Measurements from ENCODE around the gene RNF167. TPM values are rescaled to one million over a fixed set of nuclear protein-coding genes. Genes with fewer than 3 reads are reported as not detected.

Gene RNF167
- total and polyA plus RNA-seq, 4 donors = 15.9 to 72.6 (median 24.4) TPM

- peak overlapping the region; percentile 95 to 96 for H3K27ac ChIP-seq (ENCODE audit: low read depth in 1 of 2, low read length in 2 of 2)
- H3K4me3 ChIP-seq (ENCODE audit: low read depth in 1 of 3, low read length in 3 of 3) = peak overlapping the region; percentile 71 to 96 (median 91)
- peaks cover 8 to 60% (median 46%) of the 10 kb centered on the region in 4 donors for H3K4me1 ChIP-seq (ENCODE audit: control insufficient read depth in 4 of 4, insufficient read depth in 4 of 4, low read length in 3 of 4)
- no peaks in the 10 kb centered on the region for H3K9me3 ChIP-seq (ENCODE audit: control insufficient read depth in 4 of 4, low read length in 3 of 4)
- no peak for TF ChIP-seq RXRA (IDR thresholded peaks at IDR 0.05)
- no peak for DNase-seq (ENCODE audit: low spot score)
- 1% methylated on average over 7 of the region's 7 CpGs for WGBS
- peak overlapping the region; percentile 61 to 85 for H3K9ac ChIP-seq (ENCODE audit: low read depth in 1 of 2, low read length in 2 of 2)
- peaks cover 6 to 26% (median 12%) of the 10 kb centered on the region in 4 donors for H3K36me3 ChIP-seq (ENCODE audit: control insufficient read depth in 4 of 4, insufficient read depth in 3 of 4, low read depth in 1 of 4, low read length in 3 of 4)
- no peaks in the 10 kb centered on the region for H3K27me3 ChIP-seq (ENCODE audit: control insufficient read depth in 4 of 4, insufficient read depth in 4 of 4, low read length in 3 of 4)
Observed at GRCh38 chr17:4947010-4947410, 6.9 kb downstream of the RNF167 start.

GRCh38 chr17:4947411-4948165, 7.5 kb downstream of the RNF167 start:
- Histone ChIP-seq H3K9me3 (ENCODE audit: control insufficient read depth in 4 of 4, low read length in 3 of 4) (no peaks in the 10 kb centered on the region), H3K36me3 (ENCODE audit: control insufficient read depth in 4 of 4, insufficient read depth in 3 of 4, low read depth in 1 of 4, low read length in 3 of 4) (peaks cover 4 to 23% (median 11%) of the 10 kb centered on the region in 4 donors), H3K4me3 (ENCODE audit: low read depth in 1 of 3, low read length in 3 of 3) (peak overlapping the region; percentile 90 to 96 (median 91)), H3K27ac (ENCODE audit: low read depth in 1 of 2, low read length in 2 of 2) (peak overlapping the region; percentile 95 to 96), H3K9ac (ENCODE audit: low read depth in 1 of 2, low read length in 2 of 2) (peak overlapping the region; percentile 87 to 91), H3K4me1 (ENCODE audit: control insufficient read depth in 4 of 4, insufficient read depth in 4 of 4, low read length in 3 of 4) (peaks cover 8 to 61% (median 46%) of the 10 kb centered on the region in 4 donors), H3K27me3 (ENCODE audit: control insufficient read depth in 4 of 4, insufficient read depth in 4 of 4, low read length in 3 of 4) (no peaks in the 10 kb centered on the region)
- WGBS = under 1% methylated on average over 56 of the region's 56 CpGs
- DNase-seq (ENCODE audit: low spot score) = peak; percentile 73
- TF ChIP-seq JUND (IDR thresholded peaks at IDR 0.05) (no peak), GABPA (IDR thresholded peaks at IDR 0.05 in 1 of 2, conservative IDR thresholded peaks at IDR 0.05 in 1 of 2) (peak; percentile 66)

DNA sequence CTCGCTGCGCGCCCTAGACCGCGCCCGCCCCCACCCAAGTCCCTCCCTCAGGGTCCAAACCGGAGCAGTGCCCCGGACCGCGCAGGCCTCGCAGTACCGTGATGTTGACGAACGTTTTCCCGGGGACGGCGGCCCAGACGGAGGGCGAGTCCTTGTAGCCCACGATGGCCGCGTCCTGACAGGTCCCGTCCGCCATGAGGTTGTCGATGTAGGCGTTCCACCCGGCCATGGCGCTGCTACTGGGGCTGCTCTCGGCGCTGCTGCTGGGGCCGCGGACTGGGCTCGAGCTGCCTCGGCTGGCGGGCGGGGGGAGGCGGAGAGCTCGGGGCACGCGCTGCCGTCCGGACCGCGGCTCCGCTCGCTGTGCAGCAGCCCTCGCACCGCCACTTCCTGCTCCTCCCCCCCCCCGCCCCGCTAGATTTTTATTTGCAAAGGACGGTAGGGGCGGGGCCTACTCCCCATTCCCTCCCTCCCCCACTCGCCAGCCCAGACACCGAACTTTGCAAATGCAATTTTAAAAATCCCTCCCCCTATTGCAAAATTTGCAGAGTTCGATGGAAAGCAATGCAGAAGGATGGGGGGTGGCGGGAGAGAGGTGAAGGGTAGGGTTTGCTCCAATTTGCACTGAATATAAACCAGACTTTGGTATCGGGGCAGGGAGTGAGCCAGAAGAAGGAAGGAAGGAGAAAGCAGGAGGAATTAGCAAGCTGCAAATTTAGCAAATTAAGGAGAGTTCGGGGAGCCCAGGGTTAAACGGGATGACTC, 8.3 kb downstream of the RNF167 start, which contains the start of gene PFN1:
Gene PFN1 (minus strand): TSS at position 365 of the 765 bp plus-strand sequence. CDS start 136 bp downstream, at position 229.
- WGBS = under 1% methylated on average over 59 of the region's 59 CpGs
- Histone ChIP-seq H3K9ac (ENCODE audit: low read depth in 1 of 2, low read length in 2 of 2) (peak within 1 kb of the TSS; percentile 87 to 91), H3K36me3 (ENCODE audit: control insufficient read depth in 4 of 4, insufficient read depth in 3 of 4, low read depth in 1 of 4, low read length in 3 of 4) (peaks cover 4 to 15% (median 9%) of the 10 kb centered on the region in 4 donors), H3K4me1 (ENCODE audit: control insufficient read depth in 4 of 4, insufficient read depth in 4 of 4, low read length in 3 of 4) (peaks cover 8 to 59% (median 46%) of the 10 kb centered on the region in 4 donors), H3K27me3 (ENCODE audit: control insufficient read depth in 4 of 4, insufficient read depth in 4 of 4, low read length in 3 of 4) (no peaks in the 10 kb centered on the region), H3K9me3 (ENCODE audit: control insufficient read depth in 4 of 4, low read length in 3 of 4) (no peaks in the 10 kb centered on the region), H3K27ac (ENCODE audit: low read depth in 1 of 2, low read length in 2 of 2) (peak within 1 kb of the TSS; percentile 95 to 96), H3K4me3 (ENCODE audit: low read depth in 1 of 3, low read length in 3 of 3) (peak within 1 kb of the TSS; percentile 90 to 96 (median 91))
- TF ChIP-seq, protein P1, sequence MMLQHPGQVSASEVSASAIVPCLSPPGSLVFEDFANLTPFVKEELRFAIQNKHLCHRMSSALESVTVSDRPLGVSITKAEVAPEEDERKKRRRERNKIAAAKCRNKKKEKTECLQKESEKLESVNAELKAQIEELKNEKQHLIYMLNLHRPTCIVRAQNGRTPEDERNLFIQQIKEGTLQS (IDR thresholded peaks at IDR 0.05) = peak; percentile 38
- TF ChIP-seq SP1 (IDR thresholded peaks at IDR 0.05) (peak; percentile 85), YY1 (IDR thresholded peaks at IDR 0.05) (peak; percentile 32), RXRA (IDR thresholded peaks at IDR 0.05) (peak in 1 of 2 donors; percentile 46), FOXA2 (IDR thresholded peaks at IDR 0.05) (no peak), MAX (IDR thresholded peaks at IDR 0.05) (no peak), CTCF (IDR thresholded peaks at IDR 0.05; ENCODE audit: low read depth, low read length, missing input control) (no peak), JUND (IDR thresholded peaks at IDR 0.05) (peak in 1 of 2 donors; percentile 49), EGR1 (IDR thresholded peaks at IDR 0.05; ENCODE audit: low read depth in 2 of 2) (peak; percentile 44 to 52), REST (IDR thresholded peaks at IDR 0.05) (peak; percentile 21), GABPA (IDR thresholded peaks at IDR 0.05 in 1 of 2, conservative IDR thresholded peaks at IDR 0.05 in 1 of 2) (peak; percentile 7 to 43), RAD21 (IDR thresholded peaks at IDR 0.05) (peak; percentile 17 to 21), NR2F2 (IDR thresholded peaks at IDR 0.05) (peak; percentile 39), HNF4A (conservative IDR thresholded peaks at IDR 0.05) (peak; percentile 30 to 42), HNF4G (IDR thresholded peaks at IDR 0.05) (no peak), TAF1 (conservative IDR thresholded peaks at IDR 0.05) (peak; percentile 54)
- TF ChIP-seq, protein P2, sequence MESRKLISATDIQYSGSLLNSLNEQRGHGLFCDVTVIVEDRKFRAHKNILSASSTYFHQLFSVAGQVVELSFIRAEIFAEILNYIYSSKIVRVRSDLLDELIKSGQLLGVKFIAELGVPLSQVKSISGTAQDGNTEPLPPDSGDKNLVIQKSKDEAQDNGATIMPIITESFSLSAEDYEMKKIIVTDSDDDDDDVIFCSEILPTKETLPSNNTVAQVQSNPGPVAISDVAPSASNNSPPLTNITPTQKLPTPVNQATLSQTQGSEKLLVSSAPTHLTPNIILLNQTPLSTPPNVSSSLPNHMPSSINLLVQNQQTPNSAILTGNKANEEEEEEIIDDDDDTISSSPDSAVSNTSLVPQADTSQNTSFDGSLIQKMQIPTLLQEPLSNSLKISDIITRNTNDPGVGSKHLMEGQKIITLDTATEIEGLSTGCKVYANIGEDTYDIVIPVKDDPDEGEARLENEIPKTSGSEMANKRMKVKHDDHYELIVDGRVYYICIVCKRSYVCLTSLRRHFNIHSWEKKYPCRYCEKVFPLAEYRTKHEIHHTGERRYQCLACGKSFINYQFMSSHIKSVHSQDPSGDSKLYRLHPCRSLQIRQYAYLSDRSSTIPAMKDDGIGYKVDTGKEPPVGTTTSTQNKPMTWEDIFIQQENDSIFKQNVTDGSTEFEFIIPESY (IDR thresholded peaks at IDR 0.05) = peak; percentile 76
- DNase-seq (ENCODE audit: low spot score) = peak; percentile 91

Measured in liver (tissue), 9 donors.